ENCODE measurements around the gene CDK19.

GRCh38 chr6:110635096-110635495 lies 180.2 kb downstream of the CDK19 start:
- TF ChIP-seq POLR2A (IDR thresholded peaks at IDR 0.05) (no peak), POLR2AphosphoS5 (IDR thresholded peaks at IDR 0.05) (no peak)

Data from upper lobe of left lung (tissue), 4 donors.